Measurements from ENCODE around the gene HKDC1.
"Not testable (repeated sequence)": the region's sequence is repeated elsewhere in the genome, so short reads cannot be mapped to it uniquely, and the experiment has no call there.

HKDC1 gene

DNA sequence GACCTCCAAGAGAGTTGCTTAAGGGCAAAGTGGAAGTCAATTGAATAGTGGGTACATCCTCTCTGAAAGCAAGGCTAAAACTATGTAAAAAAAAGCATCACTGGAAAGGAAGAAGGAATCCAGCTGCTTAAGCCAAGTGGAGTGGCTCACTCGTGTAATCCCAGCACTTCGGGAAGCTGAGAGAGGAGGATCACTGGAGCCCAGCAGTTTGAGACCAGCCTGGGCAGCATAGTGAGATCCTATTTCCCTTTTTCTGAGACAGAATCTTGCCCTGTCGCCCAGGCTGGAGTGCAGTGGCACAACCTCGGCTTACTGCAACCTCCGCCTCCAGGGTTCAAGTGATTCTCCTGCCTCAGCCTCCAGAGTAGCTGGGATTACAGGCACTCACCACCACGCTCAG, 64.3 kb downstream of the HKDC1 start:
- FAIRE-seq: not testable (repeated sequence)

DNA sequence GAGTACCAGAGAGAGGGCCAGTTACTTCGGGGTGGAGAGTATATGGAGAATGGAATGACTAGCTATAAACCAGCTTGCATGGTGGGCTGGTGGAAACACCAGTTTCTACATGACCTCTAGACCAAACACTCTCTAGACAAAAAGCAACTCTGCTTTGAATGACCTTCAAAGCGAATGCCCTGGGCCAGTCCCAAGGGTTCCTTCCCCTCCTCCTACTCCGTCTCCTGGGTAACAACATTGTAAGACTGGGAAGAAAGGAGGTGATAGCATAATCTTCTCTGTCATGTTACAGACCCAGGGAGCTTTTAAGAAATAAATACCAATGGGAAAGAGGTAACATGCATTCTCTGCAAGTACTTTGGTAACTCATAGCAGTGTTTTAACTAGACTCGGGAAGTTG, 65.6 kb downstream of the HKDC1 start:
- FAIRE-seq: no peak

DNA sequence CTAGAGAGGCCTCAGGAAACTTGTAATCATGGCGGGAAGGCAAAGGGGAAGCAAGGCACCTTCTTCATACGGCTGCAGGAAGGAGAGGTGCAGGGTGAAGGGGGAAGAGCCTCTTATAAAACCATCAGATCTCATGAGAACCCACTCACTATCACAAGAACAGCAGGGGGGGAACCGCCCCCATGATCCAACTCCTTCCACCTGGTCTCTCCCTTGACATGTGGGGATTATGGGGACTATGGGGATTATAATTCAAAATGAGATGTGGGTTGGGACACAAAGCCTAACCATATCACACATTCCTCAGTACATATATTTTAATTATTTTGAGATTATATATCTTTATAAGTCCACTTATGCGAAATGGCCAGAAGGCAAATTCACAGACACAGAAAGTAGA, 67.0 kb downstream of the HKDC1 start:
- FAIRE-seq: no peak

DNA sequence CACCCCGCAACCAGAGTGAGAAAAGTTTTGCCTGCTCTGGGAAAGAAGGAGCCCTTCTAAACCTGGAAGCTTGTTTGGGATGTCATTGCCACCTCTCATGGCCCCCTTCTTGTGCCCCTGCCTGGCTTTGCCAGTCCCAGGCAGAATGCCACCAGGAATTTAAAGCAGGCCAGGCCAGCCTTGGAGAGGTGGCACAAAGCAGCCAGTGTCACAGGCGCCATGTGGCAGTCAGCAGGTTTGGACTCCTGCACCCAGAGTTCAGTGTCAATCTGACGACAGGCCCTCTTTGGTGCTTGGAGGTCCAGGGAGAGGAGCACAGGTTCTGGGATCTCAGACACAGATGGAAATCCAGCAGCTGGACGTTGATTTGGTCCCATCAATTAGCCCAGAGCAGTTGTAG, 70.9 kb downstream of the HKDC1 start:
- FAIRE-seq: no peak

DNA sequence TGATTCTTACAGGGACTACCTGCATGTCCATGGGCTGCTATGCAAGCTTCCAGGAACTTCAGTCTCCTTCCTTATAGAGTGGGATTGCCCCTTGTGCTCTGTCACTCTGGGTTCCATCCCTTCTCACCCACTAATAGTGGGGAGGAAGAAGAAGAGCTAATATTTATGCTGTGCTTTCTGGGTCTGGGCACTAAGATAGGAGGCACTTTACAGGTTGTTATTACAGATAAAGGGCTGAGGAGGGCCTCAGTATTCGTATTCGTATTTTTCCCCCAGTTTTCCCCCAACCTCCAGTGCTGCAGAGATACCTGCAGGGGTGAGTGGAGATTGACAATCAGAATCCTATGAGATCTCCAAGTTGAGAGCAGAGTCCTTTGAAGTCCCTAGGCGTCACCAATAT, 72.3 kb downstream of the HKDC1 start:
- FAIRE-seq: no peak

DNA sequence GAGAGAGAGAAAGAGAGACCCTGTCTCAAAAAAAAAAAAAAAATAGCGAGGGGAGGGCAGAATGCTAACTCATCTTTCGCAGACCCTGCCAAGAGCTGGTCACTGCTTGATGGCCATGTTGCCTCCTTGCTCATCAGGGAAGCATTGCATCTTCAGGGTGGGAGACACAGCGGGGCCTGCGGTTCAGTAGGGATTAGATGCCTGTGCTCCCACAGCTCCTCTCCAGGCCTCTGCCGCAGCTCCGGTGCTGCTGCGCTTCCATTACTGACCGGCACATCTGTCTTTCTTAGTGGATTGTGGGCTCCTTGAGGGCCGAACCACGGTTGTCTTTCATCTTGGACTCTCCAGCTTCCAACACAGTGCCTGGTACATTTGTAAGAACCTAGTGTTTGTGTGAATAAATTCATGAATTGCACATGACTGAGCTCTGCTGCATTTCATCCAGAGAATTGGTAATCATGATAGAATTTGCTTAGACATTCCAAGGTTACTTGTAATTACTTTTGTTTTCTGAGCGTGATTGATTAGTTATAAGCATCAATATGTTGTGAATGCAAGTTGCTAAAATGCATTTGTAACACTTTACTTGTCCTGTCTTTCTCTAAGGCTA, 75.0 kb downstream of the HKDC1 start:
- FAIRE-seq: no peak

DNA sequence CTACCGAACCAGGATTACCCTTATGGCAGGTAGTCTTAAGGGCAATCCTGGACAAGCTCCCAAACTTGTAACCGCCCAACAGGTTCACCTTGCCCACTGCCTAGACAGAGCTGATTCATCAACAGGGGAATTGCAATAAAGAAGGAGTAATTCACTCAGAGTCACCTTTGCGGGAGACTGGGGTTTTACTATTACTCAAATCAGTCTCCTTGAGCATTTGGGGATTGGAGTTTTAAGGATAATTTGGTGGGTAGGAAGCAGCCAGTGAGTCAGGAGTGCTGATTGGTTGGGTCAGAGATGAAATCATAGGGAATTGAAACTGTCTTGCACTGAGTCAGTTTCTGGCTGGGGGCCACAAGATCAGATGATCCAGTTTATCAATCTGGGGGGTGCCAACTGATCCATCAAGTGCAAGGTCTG, 83.5 kb downstream of the HKDC1 start:
- FAIRE-seq: no peak

DNA sequence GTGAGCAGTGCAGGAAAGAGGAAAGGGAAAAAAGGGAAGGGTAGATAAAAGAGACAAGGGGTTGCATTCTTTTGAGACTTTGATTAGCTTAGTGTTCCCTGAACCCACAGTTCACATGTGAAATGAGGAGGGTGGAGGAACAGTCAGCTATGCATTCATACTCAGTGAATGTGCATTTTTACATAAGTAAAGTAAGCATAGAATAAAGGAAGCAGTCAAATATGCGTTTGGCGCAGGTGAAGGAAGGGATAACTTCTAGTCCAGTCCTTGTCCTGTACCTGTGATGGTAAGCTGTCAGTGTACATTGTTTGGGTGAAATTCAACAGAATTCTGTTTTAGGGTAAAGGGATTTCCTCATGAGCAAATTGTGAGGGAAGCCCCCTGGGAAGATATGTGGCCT, 86.3 kb downstream of the HKDC1 start:
- FAIRE-seq: no peak

DNA sequence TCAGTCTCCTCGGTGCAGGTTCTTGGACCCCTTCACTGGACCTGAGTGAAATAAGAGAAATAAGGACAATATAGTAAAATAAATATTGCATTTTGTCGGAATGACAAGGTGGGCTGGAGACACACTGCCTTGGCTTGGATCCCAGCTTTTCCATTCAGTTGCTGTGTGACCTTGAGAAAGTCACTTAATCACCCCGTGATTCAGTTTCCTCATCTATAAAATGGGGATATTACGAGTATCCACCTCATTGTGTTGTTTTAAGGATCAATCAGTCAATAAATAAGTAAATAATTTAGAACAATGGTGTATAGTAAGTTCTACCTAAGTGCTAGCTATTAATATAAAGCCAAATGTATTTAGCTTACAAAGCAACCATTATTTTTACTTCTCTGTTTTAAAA, 87.3 kb downstream of the HKDC1 start:
- FAIRE-seq: no peak

DNA sequence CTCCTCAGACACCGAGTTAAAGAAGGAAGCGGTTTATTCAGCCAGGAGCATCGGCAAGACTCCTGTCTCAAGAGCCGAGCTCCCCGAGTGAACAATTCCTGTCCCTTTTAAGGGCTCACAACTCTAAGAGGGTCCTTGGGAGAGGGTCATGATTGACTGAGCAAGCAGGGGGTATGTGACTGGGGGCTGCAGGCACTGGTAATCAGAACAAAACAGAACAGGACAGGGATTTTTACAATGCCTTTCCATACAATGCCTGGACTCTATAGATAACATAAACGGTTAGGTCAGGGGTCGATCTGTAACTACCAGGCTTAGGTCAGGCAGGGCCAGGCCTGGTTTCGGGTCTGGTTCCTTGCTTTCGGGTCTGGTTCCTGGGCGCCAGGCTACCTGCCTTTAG, 88.2 kb downstream of the HKDC1 start:
- FAIRE-seq: not testable (repeated sequence)

DNA sequence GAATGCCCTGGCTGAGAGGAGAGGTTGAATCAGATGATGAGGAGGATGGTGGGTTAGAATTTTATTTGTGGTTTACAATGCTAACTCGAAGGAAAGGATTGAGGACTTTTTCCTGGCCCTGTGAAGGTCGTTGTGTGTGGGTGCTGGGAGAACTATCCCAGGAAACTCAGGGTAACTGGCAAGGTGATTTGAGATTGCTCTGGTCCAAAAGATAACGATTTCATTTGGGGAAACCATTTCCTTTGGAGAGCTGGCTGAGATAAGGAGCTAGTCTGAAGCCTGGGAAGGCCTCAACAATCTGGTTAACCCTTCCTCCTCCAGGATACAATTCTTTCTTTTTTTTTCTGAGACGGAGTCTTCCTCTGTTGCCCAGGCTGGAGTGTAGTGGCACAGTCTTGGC, 91.2 kb downstream of the HKDC1 start:
- FAIRE-seq: no peak

DNA sequence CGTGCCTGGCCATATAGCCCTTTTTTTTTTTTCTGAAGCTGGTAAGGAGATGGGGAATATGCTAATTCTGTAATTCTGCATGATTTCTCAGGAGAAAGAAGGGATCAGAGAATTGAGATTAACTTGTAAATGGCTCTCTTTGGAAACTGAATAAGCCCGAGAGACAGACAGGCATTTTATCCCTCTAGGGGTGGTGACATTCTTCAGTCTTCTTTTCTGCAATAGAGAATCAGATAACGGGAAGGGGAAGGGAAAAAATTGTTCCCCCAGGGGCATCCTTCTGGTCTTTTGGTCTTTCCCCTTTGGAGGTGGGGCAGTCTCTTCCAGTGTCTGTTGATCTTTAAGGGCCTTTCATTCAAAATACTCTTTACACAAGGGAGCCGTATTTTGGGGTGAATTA, 92.4 kb downstream of the HKDC1 start:
- FAIRE-seq: no peak

DNA sequence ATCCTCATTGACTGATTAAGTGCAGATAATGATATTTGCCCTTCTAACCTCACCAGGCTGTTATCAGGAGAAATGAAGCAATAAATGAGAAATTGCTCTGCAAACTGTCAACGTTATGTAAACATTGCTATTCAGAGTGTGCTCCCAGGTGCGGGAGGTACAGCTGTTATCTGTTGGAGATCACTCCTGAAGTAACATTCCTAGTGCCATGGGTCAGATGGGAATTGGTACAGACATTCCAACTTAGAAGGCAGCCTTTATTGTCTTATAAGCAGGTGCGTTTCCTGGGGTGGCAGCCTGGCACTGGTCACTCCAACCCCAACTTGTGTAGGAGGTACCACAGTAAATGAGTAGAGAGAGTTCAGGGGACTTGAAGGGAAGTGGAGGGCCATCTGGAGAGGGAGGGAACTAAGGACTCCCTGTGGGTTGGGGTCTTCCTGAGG, 95.0 kb downstream of the HKDC1 start:
- no peak for FAIRE-seq

DNA sequence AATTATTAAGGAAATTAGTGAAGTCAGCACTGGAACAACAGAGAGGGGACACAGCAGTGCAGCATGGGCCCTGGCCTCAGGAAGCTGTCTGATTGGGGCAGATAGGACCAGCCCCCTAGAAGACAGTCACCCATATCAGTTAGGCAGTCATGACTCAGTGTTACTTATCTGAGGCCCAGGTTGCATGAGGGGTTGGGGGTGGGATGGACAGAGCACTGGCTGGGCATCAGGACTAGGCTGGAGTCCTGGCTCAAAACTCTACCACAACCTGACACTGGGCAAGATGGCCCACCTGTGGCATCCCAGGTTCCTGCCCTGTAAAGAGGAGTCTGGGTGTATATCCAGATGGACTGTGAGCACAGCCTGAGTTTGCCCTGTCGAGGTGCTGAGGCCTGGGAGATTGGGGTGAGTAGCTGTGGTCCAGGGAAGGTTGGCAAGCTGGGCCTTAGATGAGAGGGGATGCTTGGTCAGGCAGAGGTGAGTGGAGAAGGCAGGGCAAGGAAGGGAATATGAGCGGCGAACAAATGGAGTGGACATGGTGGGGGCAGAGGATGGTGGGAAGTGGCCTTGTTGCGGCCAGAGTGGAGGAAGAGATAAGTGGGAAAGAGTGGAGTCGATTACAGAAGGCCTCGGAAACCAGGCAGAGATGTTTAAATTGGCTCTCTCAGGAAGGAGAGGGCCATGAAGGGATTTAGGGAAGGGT, 95.6 kb downstream of the HKDC1 start:
- no peak for FAIRE-seq

DNA sequence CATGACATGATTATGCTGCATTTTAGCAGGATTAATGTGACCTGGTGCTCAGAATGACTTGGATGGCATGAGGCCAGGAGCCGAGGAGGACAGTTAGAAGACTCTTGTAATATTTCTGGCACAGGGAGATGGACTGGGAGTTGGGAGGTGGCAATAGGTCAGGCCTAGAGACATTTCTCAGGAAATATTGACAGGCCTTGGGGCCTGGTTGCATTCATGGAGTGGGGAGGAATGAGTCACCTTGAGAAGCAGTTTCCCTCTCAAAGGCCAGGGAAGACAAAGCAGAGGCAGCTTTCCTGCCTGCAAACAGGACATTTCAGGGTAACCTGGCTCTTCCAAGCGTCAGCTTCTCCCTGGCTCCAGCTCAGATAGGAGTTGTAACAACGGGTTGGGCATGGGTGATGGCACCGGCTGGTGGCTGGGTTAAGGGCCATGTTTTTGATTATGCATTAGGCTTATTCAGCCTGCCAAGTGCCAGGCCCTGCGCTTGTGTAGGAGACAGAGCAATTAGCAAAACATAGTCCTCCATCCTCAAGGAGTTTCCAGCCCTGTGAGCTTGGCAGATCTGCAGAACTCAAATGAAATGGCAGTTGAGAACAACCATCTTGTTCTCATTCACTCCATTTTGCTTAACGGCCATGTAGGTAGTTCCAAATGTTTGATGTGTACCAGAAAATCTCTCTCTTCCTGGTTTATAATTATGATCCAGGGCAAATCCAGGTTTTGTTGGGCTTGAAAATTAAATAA, 96.4 kb downstream of the HKDC1 start:
- no peak for FAIRE-seq
